A549 (cell line): ENCODE data around the gene MEF2C. TPM values are rescaled to one million over a fixed set of nuclear protein-coding genes. Genes with fewer than 3 reads are reported as not detected.
A peak's percentile ranks its signal among the peaks of the same experiment; 100 is the strongest.

ENCODE experiments used
- ATAC-seq, 2 experiments: fragments of 200-7000 bp in 1 of 2; fragments of >200 bp in 1 of 2; cut with Nextera tagmentation in 1 of 2; cut with Tn5 transposase in 1 of 2; 3 replicates each; pipeline versions ENCODE4 v1.8.0 to v1.9.1; 2018 to 2020; ENCODE audit warnings: mild to moderate bottlenecking in 1 of 2, moderate library complexity in 1 of 2
- CTCF ChIA-PET: fragments of 300-600 bp; sonication (Branson Sonifier 250); formaldehyde crosslinking; extraction: SDS; loops from one replicate; lab custom pipeline; 2021; ENCODE audit warnings: antibody characterized with exemption, inconsistent platforms; lab: Yijun Ruan, JAX
- POLR2A ChIA-PET: fragments of 350-600 bp; formaldehyde crosslinking; extraction: SDS; loops from one replicate; lab custom pipeline; 2021; ENCODE audit warnings: antibody characterized with exemption, inconsistent platforms; lab: Yijun Ruan, JAX
- DNase-seq, 2 experiments: peaks; one replicate each; pipeline versions ENCODE4 v3.0.0 to v3.0.0-alpha.2; 2011 to 2016; ENCODE audit warnings: low read depth in 1 of 2, low spot score in 1 of 2
- FAIRE-seq: peaks from 2 replicates; lab custom pipeline; 2011; peaks lifted over from hg19 to GRCh38; lab: Jason Lieb, UNC
- H3K27ac ChIP-seq, 2 experiments: fragments of >200 bp; sonication (Bioruptor Twin); formaldehyde crosslinking; 3 replicates each; pipeline ENCODE4 v1.5.1; 2016 to 2017
- H3K4me1 ChIP-seq: fragments of >200 bp; sonication (Bioruptor Twin); formaldehyde crosslinking; 3 replicates; pipeline ENCODE4 v1.6.1; 2016
- H3K4me2 ChIP-seq: fragments of >200 bp; sonication (Bioruptor Twin); formaldehyde crosslinking; 3 replicates; pipeline ENCODE4 v1.6.1; 2016
- H3K4me3 ChIP-seq: fragments of >200 bp; sonication (Bioruptor Twin); formaldehyde crosslinking; 3 replicates; pipeline ENCODE4 v1.5.1; 2016
- H3K9me3 ChIP-seq: fragments of >200 bp; sonication (Bioruptor Twin); formaldehyde crosslinking; 3 replicates; pipeline ENCODE4 v1.6.1; 2016
- ATOH8 ChIP-seq: fragments of 250-450 bp; sonication (Bioruptor Pico); IDR thresholded peaks from 2 replicates; pipeline ENCODE4 v1.5.0; 2020; ENCODE audit warnings: low read depth, mild to moderate bottlenecking, moderate library complexity
- BCL3 ChIP-seq: fragments of >200 bp; sonication (Bioruptor Twin); formaldehyde crosslinking; IDR thresholded peaks from 3 replicates; pipeline ENCODE4 v1.6.1; 2016
- BHLHE40 ChIP-seq: IDR thresholded peaks from 2 replicates; pipeline ENCODE4 v1.6.1; 2012; ENCODE audit warnings: low read depth, low read length, inconsistent platforms
- CBX2 ChIP-seq: fragments of 200-600 bp; sonication (generic); IDR thresholded peaks from 2 replicates; pipeline ENCODE4 v1.6.1; 2016; ENCODE audit warnings: low read depth, mild to moderate bottlenecking, borderline replicate concordance
- CBX8 ChIP-seq: fragments of 200-600 bp; sonication (generic); IDR thresholded peaks from 2 replicates; pipeline ENCODE4 v1.6.1; 2016
- CEBPB ChIP-seq, 2 experiments: fragments of >200 bp in 1 of 2; sonication (Bioruptor Twin) in 1 of 2; formaldehyde crosslinking in 1 of 2; IDR thresholded peaks; 2 replicates each; pipeline ENCODE4 v1.6.1; 2012 to 2016
- EHF ChIP-seq: fragments of 250-450 bp; sonication (Bioruptor Pico); IDR thresholded peaks from 2 replicates; pipeline ENCODE4 v1.5.0; 2020; ENCODE audit warnings: mild to moderate bottlenecking
- ELK1 ChIP-seq: fragments of 150-350 bp; IDR thresholded peaks from 2 replicates; pipeline ENCODE4 v1.6.1; 2014; ENCODE audit warnings: low read depth, mild to moderate bottlenecking, low read length
- ESRRA ChIP-seq: fragments of 150-350 bp; IDR thresholded peaks from 2 replicates; pipeline ENCODE4 v1.6.1; 2014; ENCODE audit warnings: mild to moderate bottlenecking, low read length, borderline replicate concordance
- FOSB ChIP-seq: fragments of 250-450 bp; sonication (Bioruptor Pico); IDR thresholded peaks from 2 replicates; pipeline ENCODE4 v1.5.0; 2020; ENCODE audit warnings: mild to moderate bottlenecking, moderate library complexity
- HES2 ChIP-seq: fragments of >200 bp; sonication (Bioruptor Twin); formaldehyde crosslinking; IDR thresholded peaks from 2 replicates; pipeline ENCODE4 v1.6.1; 2016
- HEYL ChIP-seq: fragments of 250-450 bp; sonication (Bioruptor Pico); IDR thresholded peaks from 2 replicates; pipeline ENCODE4 v1.8.0; 2021; ENCODE audit warnings: mild to moderate bottlenecking, moderate library complexity
- HOXA7 ChIP-seq: fragments of 250-450 bp; sonication (Bioruptor Pico); IDR thresholded peaks from 2 replicates; pipeline ENCODE4 v1.5.0; 2020; ENCODE audit warnings: mild to moderate bottlenecking, moderate library complexity
- HOXB13 ChIP-seq: fragments of 250-450 bp; sonication (Bioruptor Pico); IDR thresholded peaks from 2 replicates; pipeline ENCODE4 v1.5.0; 2020; ENCODE audit warnings: low read depth, mild to moderate bottlenecking, moderate library complexity
- HOXB5 ChIP-seq: fragments of 250-450 bp; sonication (Bioruptor Pico); IDR thresholded peaks from 2 replicates; pipeline ENCODE4 v1.5.0; 2020; ENCODE audit warnings: mild to moderate bottlenecking, moderate library complexity
- KDM1A ChIP-seq: fragments of 200-600 bp; sonication (generic); IDR thresholded peaks from 2 replicates; pipeline ENCODE4 v1.6.1; 2016; ENCODE audit warnings: low read depth, mild to moderate bottlenecking
- MYC ChIP-seq: IDR thresholded peaks from 2 replicates; pipeline ENCODE4 v1.6.1; 2012; ENCODE audit warnings: mild to moderate bottlenecking, inconsistent platforms, low read length, improper control_type of control experiment, borderline replicate concordance
- PBX3 ChIP-seq: IDR thresholded peaks from 2 replicates; pipeline ENCODE4 v1.6.1; 2012
- PHF8 ChIP-seq: fragments of 200-600 bp; sonication (generic); IDR thresholded peaks from 2 replicates; pipeline ENCODE4 v1.6.1; 2016; ENCODE audit warnings: low read depth, mild to moderate bottlenecking, antibody characterized with exemption, moderate library complexity, borderline replicate concordance
- RARB ChIP-seq: fragments of 250-450 bp; sonication (Bioruptor Pico); IDR thresholded peaks from 2 replicates; pipeline ENCODE4 v1.8.0; 2021; ENCODE audit warnings: mild to moderate bottlenecking, moderate library complexity
- RFX5 ChIP-seq: fragments of 450-650 bp; IDR thresholded peaks from 2 replicates; pipeline ENCODE4 v1.7.1; 2014; ENCODE audit warnings: antibody characterized with exemption, mild to moderate bottlenecking, moderate library complexity
- RNF2 ChIP-seq: fragments of 200-600 bp; sonication (generic); IDR thresholded peaks from 2 replicates; pipeline ENCODE4 v1.6.1; 2016; ENCODE audit warnings: low read depth, mild to moderate bottlenecking, antibody characterized with exemption, moderate library complexity, borderline replicate concordance
- SMC3 ChIP-seq: fragments of >200 bp; sonication (Bioruptor Twin); formaldehyde crosslinking; IDR thresholded peaks from 3 replicates; pipeline ENCODE4 v1.6.1; 2018; ENCODE audit warnings: inconsistent platforms
- WGBS: methylation state at CpG from one replicate; pipeline ENCODE4 v1.1.6; 2017; ENCODE audit errors: missing lambda C conversion rate; 5-methylcytosine and 5-hydroxymethylcytosine counted together
- polyA plus RNA-seq, 4 experiments: library from polyadenylated mRNA; depleted of rRNA in 3 of 4; stranded (reverse); fragments of >200 nt; fragmentation: RNase III in 1 of 4; extraction: RNeasy Plus Mini Kit Qiagen cat#74134 plus additional on column Dnase treatment in 1 of 4; gene quantifications; 2 replicates in 3 of 4; 3 replicates in 1 of 4; pipeline ENCODE4 v1.2.3, GENCODE V29; 2011 to 2017

The MEF2C gene
- polyA plus RNA-seq, 2 of the 4 experiments (the other 2 are of a cell fraction), result 0.03 to 0.06 TPM

- POLR2A ChIA-PET, result no interaction called here
Measured at GRCh38 chr5:88882276-88883038, 527 bp downstream of the MEF2C start.

GRCh38 chr5:88881571-88881971 is 1.4 kb downstream of the MEF2C start:
- no peak overlapping the region for H3K27ac ChIP-seq
- FAIRE-seq, result no peak
- CTCF ChIA-PET, result no interaction called here
- DNase-seq, result no peak
- POLR2A ChIA-PET, result no interaction called here
- no peak for TF ChIP-seq ELK1
- TF ChIP-seq CEBPB (IDR thresholded peaks at IDR 0.05), result no peak
- no peak for TF ChIP-seq HEYL (CRISPR knock-in tag)
- TF ChIP-seq EHF (CRISPR knock-in tag), result no peak
- TF ChIP-seq SMC3, result no peak
- TF ChIP-seq BCL3, result no peak
- TF ChIP-seq ATOH8 (CRISPR knock-in tag), result no peak
- no peak for ATAC-seq
- peaks cover 6% of the 10 kb centered on the region; the same call in 1 of the 3 replicates for H3K4me1 ChIP-seq
- no peak overlapping the region for H3K4me2 ChIP-seq
- H3K9me3 ChIP-seq, result no peaks in the 10 kb centered on the region
- H3K4me3 ChIP-seq, result no peak overlapping the region
- 40% methylated on average over 5 of the region's 5 CpGs for WGBS

More at GRCh38 chr5:88882276-88883038, 527 bp downstream of the MEF2C start:
- WGBS, result 8% methylated on average over 15 of the region's 15 CpGs
- H3K4me3 ChIP-seq, result peak overlapping the region; percentile 54
- CTCF ChIA-PET, result no interaction called here
- peak; percentile 77; the same call in 1 of the 2 replicates for TF ChIP-seq CBX8
- TF ChIP-seq RFX5, result no peak
- TF ChIP-seq PHF8, result no peak
- TF ChIP-seq RNF2, result peak; percentile 90; the same call in 1 of the 2 replicates
- no peak for TF ChIP-seq CBX2
- TF ChIP-seq, all 56 proteins: peak for 2
- DNase-seq (no peak), FAIRE-seq (no peak), ATAC-seq (peak in 1 of 2 experiments; percentile 34; a peak in 3 of 6 replicates)
- peak overlapping the region; percentile 98 for H3K4me2 ChIP-seq
- H3K27ac ChIP-seq, result no peak overlapping the region
- peaks cover 6% of the 10 kb centered on the region; the same call in 1 of the 3 replicates for H3K4me1 ChIP-seq
- H3K9me3 ChIP-seq, result no peaks in the 10 kb centered on the region

- DNase-seq (no peak), FAIRE-seq (no peak), ATAC-seq (no peak)
- 0% methylated on average over 1 of the region's 1 CpG for WGBS
- CTCF ChIA-PET, result no interaction called here
- H3K4me3 ChIP-seq, result no peak overlapping the region
- TF ChIP-seq BHLHE40, result no peak
- TF ChIP-seq, all 56 proteins: peak for 0
- Histone ChIP-seq H3K4me2 (no peak overlapping the region), H3K9me3 (no peaks in the 10 kb centered on the region), H3K4me1 (peaks cover 6% of the 10 kb centered on the region; the same call in 1 of the 3 replicates), H3K27ac (no peak overlapping the region)
- POLR2A ChIA-PET, result no interaction called here
Measured at GRCh38 chr5:88880201-88880600, 2.8 kb downstream of the MEF2C start.

GRCh38 chr5:88879724-88880123 is 3.3 kb downstream of the MEF2C start:
- Histone ChIP-seq H3K4me3 (no peak overlapping the region), H3K9me3 (no peaks in the 10 kb centered on the region), H3K4me2 (no peak overlapping the region), H3K4me1 (peaks cover 6% of the 10 kb centered on the region; the same call in 1 of the 3 replicates), H3K27ac (no peak overlapping the region)
- ChIA-PET POLR2A (no interaction called here), CTCF (no interaction called here)
- DNase-seq (no peak), FAIRE-seq (peak; percentile 7), ATAC-seq (no peak)
- WGBS, result 55% methylated on average over 5 of the region's 5 CpGs
- TF ChIP-seq HOXB13 (CRISPR knock-in tag) (no peak), HES2 (no peak), KDM1A (no peak), HOXA7 (CRISPR knock-in tag) (no peak), HEYL (CRISPR knock-in tag) (no peak), BHLHE40 (no peak), FOSB (CRISPR knock-in tag) (no peak), MYC (no peak), ESRRA (no peak), RFX5 (no peak), PBX3 (no peak), RARB (CRISPR knock-in tag) (no peak), HOXB5 (CRISPR knock-in tag) (no peak), BCL3 (no peak), RNF2 (no peak)
